Activated CD8-positive, alpha-beta memory T cell treated with anti-CD3 and anti-CD28 coated beads, Interleukin-2, amount 50 U/mL, for 48 hours (primary cell): ENCODE data around the gene EFCAB6.

Experiments used
- DNase-seq: peaks from one replicate; pipeline ENCODE4 v3.0.0-alpha.2; 2020

Gene EFCAB6

DNA sequence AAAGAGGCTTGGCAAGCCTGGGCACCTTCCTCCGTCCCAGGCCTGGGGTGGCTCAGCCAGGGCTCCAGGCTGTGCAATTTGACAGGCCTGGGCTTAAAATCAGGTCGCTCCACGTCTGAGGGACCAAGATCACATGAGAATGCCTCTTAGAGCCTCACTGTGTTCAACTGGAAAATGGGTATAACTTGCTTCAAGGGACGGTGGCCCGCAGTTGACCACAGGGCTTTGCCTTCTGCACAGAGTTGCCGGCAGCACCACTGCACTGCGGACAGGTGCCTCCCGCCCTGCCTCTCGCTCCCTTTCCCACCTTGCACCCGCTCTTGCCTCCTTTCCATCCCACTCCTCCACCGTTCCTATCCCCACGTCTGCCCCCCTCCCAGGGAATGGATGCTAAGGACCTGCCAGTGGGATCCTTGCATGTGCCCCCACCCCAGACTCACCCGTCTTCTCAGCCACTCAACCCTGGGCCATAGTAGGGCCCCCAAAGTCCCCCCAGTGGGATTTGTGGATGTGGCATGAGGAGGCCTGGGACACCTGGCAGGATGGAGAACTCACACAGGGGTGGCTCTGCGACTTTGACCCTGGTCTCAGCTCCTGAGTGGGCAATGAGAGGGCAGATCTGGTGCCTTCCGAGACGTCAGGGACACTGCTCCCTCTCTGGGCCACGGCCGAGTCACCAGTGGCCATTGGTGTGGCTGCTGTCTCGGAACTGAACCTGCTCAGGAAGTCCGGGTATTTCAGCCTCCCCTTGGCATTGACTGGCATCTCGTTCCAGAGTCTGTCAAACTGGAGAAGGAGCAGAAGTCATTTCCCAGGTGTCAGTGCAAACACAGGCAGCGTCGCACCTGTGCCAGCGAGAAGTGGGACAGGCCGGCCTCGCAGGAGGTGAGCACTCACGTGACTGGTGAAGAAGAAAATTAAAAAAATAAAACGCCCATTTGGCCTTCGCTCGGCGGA is 272.3 kb downstream of the EFCAB6 start:
- DNase-seq, result peak; percentile 25

- DNase-seq, result peak; percentile 41
Measured at GRCh38 chr22:43537019-43537585, 275.0 kb downstream of the EFCAB6 start.

DNA sequence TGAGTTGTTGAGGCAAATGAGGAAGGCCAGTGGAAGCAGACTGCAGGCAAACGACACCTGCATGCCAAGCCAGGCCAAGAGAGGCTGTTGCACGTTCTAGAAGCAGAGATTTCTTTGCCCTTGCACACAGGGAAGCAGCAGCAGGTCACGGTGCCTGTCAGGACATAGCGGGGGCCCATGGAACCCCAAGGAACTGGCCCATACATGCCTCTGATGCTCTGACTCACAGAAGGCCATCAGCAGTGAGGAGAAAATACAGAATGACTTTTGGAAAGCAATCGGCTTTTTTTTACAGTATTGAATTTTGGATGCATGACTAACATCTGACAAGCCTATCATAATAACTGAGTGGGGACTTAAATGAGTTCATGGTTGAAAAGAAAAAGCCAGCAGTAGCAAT is 276.4 kb downstream of the EFCAB6 start:
- no peak for DNase-seq

DNA sequence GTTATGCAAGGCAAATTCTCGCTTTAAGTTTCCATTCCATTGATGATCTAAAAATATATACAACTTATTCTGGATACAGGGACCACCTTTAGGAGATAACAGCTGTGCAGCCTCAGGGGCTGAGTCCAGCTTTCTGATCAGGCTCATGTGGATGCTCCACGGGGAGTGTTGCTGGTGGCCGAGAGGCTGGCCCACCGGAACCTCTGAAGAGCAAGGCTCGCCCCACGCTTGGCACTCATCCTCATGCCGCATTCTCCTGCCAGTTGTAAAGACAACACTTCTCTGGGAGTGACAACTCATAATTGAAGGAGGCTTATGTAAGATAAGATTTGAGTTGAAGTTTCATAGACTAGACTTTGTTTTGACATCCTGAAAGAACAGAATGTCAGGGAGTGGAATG is 276.8 kb downstream of the EFCAB6 start:
- no peak for DNase-seq

DNA sequence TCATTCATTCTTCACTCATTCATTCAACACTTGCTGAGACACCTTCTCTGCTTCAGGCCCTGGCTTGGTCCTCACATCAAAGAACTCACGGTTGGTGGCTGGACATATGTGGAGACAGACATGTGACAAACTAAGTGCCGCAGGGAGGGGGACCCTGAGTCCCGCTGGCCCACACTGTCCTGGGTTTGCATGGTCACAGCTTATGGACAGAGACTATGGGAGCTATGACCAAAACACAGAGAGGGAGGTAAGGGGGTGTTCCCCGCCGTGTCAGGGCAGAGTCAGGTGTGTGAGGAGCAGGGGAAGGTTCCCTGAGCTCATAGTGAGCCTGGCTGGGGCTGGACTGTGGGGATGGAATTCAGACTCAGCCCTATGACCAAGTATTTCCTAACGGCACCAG is 277.2 kb downstream of the EFCAB6 start:
- peak; percentile 6 for DNase-seq

GRCh38 chr22:43533656-43534428 is 278.3 kb downstream of the EFCAB6 start:
- DNase-seq, result peak; percentile 4

- no peak for DNase-seq
Measured at GRCh38 chr22:43533156-43533530, 279.0 kb downstream of the EFCAB6 start.

- DNase-seq, result no peak
Measured at GRCh38 chr22:43532301-43533155, 279.6 kb downstream of the EFCAB6 start.

- DNase-seq, result no peak
Measured at GRCh38 chr22:43531651-43532050, 280.5 kb downstream of the EFCAB6 start.

DNA sequence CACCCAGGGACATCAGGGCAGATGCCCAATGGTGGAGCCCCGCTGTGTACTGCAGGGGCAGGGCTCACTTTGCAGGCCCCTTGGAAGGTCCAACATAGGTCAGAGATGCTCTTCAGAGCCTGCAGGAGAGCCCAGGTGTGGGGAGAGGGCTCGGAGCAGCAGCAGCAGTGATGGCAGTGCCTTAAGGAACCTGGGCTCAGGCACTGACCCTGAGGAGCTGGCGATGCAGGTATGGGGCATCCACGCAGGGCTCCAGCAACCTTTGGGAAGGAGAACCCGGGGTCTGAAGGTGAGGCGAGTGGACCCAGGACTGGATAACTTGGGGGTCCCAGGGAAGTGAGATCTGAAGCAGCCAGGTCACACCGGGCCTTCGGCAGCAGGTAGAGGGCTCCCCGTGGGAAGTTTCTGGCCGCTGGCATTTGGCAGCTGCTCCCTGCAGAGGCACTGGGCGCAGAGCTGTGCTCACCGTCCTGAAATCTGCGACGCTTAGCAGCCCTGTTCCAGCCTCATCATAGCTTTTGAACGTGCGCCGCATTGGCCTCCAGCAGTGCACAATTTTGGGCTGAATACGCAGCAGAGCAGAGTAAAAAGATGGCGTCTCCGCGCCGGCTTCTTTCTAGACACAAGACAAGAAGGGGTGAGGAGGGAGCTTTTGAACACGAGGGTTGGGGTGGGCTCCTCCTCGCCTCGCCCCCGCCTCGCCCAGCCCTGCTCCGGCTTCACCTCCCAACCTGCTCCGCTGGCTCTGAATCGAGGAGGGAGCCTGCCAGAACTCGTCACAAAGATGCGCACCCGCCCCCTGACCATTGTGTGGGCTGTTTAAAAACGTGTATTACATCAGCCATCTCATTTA is 281.5 kb downstream of the EFCAB6 start:
- DNase-seq, result no peak

GRCh38 chr22:43529934-43530333 is 282.2 kb downstream of the EFCAB6 start:
- DNase-seq, result no peak

- DNase-seq, result no peak
Measured at GRCh38 chr22:43529461-43529860, 282.6 kb downstream of the EFCAB6 start.

- no peak for DNase-seq
Measured at GRCh38 chr22:43528601-43529360, 283.3 kb downstream of the EFCAB6 start.

DNA sequence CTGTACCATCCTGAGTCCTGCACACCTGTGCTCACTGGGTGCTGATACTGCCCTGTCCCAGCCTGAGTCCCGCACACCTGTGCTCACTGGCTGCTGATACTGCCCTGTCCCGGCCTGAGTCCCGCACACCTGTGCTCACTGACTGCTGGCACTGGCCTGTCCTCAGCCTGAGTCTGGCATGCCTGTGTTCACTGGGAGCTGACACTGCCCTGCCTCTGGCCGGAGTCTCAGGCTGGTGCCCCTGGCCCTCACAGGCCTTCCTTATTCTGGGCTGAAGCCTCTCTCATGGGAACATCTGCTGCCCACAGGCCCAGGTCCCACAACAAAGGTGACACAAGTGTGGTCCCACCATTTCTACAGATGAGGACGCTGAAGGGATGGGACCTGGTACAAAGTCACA is 285.2 kb downstream of the EFCAB6 start:
- no peak for DNase-seq

GRCh38 chr22:43526117-43526655 is 285.9 kb downstream of the EFCAB6 start:
- no peak for DNase-seq

DNA sequence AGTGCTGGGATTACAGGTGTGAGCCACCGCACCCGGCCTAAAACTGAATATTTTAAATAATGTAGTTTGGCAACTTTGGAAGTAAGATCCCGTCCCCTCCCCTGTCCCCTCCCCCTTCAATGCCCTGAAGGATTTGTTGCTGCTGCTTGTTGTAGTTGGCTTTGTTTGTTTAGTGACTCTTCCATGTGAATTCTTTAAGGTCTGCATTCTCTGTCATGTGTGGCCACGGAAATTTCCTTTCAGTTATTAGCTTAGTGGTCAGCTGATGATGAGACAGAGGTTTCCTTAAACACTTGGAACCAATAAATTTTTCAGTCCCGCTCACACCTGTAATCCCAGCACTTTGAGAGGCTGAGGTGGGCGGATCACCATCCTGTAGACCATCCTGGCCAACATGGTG is 290.4 kb downstream of the EFCAB6 start:
- DNase-seq, result no peak

GRCh38 chr22:43520632-43521039 is 291.5 kb downstream of the EFCAB6 start:
- no peak for DNase-seq

DNA sequence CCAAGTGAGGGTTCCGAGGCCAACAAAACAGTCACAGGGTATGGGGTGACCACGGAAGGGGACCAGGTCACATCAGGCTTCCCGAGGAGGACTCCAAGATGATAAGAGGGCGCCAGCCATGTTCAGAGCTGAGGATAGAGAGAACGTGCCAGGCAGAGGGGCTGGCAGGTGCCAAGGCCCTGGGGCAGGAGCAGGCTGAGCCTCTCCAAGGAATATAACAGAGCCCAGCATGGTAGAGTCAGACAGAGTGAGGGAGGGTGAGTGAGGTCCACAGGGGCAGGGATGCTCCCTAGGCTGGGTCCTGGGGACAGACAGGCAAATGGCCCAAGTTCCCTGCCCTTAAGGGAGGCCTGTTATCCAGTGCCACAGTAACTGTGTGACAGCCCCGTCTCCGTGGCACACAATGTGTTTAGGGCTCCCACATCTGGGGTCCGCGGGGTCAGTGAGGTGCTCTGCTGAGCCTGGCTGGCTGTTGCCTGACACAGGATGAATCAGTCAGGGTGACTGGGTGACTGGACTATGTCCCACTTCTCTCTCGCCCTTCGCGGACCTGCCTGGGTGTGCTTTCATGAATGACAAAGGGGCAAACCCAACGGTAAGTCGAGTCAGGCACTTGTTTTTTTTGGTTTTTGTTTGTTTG is 295.0 kb downstream of the EFCAB6 start:
- DNase-seq, result no peak

DNA sequence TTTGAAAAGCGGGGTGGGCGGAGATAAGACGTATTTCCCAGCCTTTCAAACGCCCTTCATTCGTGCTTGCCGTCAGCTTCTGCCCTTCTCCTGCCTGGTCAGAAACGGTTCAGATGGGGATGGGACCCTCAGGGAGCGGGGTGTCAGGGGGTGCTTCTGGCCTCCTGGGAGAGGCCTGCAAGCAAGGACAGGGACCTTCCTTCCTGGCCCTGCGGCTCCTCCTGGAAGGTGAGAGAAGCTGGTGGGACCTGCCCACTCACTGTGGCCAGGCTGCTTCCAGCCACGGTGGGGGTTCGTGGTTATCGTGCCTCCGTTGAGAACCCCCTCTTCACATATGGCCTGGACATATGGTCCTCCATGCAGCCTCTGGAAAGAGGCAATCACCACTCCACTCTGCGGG is 295.7 kb downstream of the EFCAB6 start:
- DNase-seq, result no peak

- DNase-seq, result no peak
Measured at GRCh38 chr22:43515902-43516301, 296.2 kb downstream of the EFCAB6 start.
